GM23338 (cell line): Measurements from ENCODE around the gene CCR7. TPM values are rescaled to one million over a fixed set of nuclear protein-coding genes. Genes with fewer than 3 reads are reported as not detected.

Experiments
- ATAC-seq: fragments of 200-7000 bp; cut with Tn5 transposase; 3 replicates; pipeline ENCODE4 v1.9.1; 2020
- DNase-seq: peaks from one replicate; pipeline ENCODE4 v3.0.0-alpha.2; 2015; ENCODE audit warnings: low spot score
- H2AFZ ChIP-seq: fragments of 200-600 bp; sonication (generic); 2 replicates; pipeline ENCODE4 v1.8.0; 2016; ENCODE audit warnings: antibody characterized with exemption, mild to moderate bottlenecking, moderate library complexity
- H3F3A ChIP-seq: fragments of 200-600 bp; sonication (generic); replicated peaks from 2 replicates; pipeline ENCODE4 v1.8.0; 2017; ENCODE audit warnings: antibody characterized with exemption, mixed run types, low read depth
- H3K27ac ChIP-seq: fragments of 200-600 bp; sonication (generic); 2 replicates; pipeline ENCODE4 v1.6.1; 2016; ENCODE audit warnings: low read depth
- H3K27me3 ChIP-seq: fragments of 200-600 bp; sonication (generic); 2 replicates; pipeline ENCODE4 v1.8.0; 2016; ENCODE audit warnings: mild to moderate bottlenecking, mixed run types, moderate library complexity; ENCODE audit not compliant: insufficient read depth
- H3K36me3 ChIP-seq: fragments of 200-600 bp; sonication (generic); 2 replicates; pipeline ENCODE4 v1.8.0; 2016; ENCODE audit warnings: mild to moderate bottlenecking; ENCODE audit not compliant: insufficient read depth
- H3K4me1 ChIP-seq: fragments of 200-600 bp; sonication (generic); 2 replicates; pipeline ENCODE4 v1.8.0; 2016; ENCODE audit warnings: mild to moderate bottlenecking, moderate library complexity; ENCODE audit not compliant: insufficient read depth
- H3K4me2 ChIP-seq: fragments of 200-600 bp; sonication (generic); 2 replicates; pipeline ENCODE4 v1.7.1; 2017; ENCODE audit warnings: mixed run types
- H3K4me3 ChIP-seq: fragments of 200-600 bp; sonication (generic); 2 replicates; pipeline ENCODE4 v1.6.1; 2016; ENCODE audit warnings: mixed run types
- H3K79me2 ChIP-seq: fragments of 200-600 bp; sonication (generic); replicated peaks from 2 replicates; pipeline ENCODE4 v1.8.0; 2017; ENCODE audit warnings: mild to moderate bottlenecking; ENCODE audit not compliant: insufficient read depth
- H3K9me2 ChIP-seq: fragments of 200-600 bp; sonication (generic); 2 replicates; pipeline ENCODE4 v1.8.0; 2017; ENCODE audit not compliant: insufficient read depth
- H4K20me1 ChIP-seq: fragments of 200-600 bp; sonication (generic); replicated peaks from 2 replicates; pipeline ENCODE4 v1.8.0; 2017; ENCODE audit warnings: mild to moderate bottlenecking; ENCODE audit not compliant: insufficient read depth
- H3K27ac Mint-ChIP-seq: 2 replicates; pipeline ENCODE4 v1.8.0; 2020; ENCODE audit warnings: inconsistent platforms, mild to moderate bottlenecking, moderate library complexity, mixed read lengths
- H3K27me3 Mint-ChIP-seq: 3 replicates; pipeline ENCODE4 v1.8.0; 2022; ENCODE audit warnings: low read depth, mild to moderate bottlenecking, moderate library complexity, mixed read lengths, inconsistent platforms; ENCODE audit not compliant: insufficient read depth, poor library complexity
- H3K36me3 Mint-ChIP-seq: 3 replicates; pipeline ENCODE4 v1.8.0; 2021; ENCODE audit warnings: low read depth, mild to moderate bottlenecking, inconsistent platforms, moderate library complexity, mixed read lengths
- H3K4me1 Mint-ChIP-seq: 3 replicates; pipeline ENCODE4 v1.8.0; 2020; ENCODE audit warnings: mild to moderate bottlenecking, inconsistent platforms, mixed read lengths
- H3K4me3 Mint-ChIP-seq: 3 replicates; pipeline ENCODE4 v1.8.0; 2021; ENCODE audit warnings: moderate library complexity, mild to moderate bottlenecking, inconsistent platforms, mixed read lengths
- H3K9me3 Mint-ChIP-seq: 3 replicates; pipeline ENCODE4 v1.8.0; 2020; ENCODE audit warnings: moderate library complexity, mild to moderate bottlenecking, inconsistent platforms, mixed read lengths
- ETS1 ChIP-seq: IDR thresholded peaks from 2 replicates; pipeline ENCODE4 v1.6.1; 2016; ENCODE audit warnings: antibody characterized with exemption
- EZH2phosphoT487 ChIP-seq: fragments of 200-600 bp; sonication (generic); IDR thresholded peaks from one replicate; pipeline ENCODE4 v1.8.1; 2018; ENCODE audit warnings: antibody characterized with exemption; ENCODE audit not compliant: unreplicated experiment
- NANOG ChIP-seq: IDR thresholded peaks from 2 replicates; pipeline ENCODE4 v1.6.1; 2016; ENCODE audit warnings: antibody characterized with exemption, borderline replicate concordance
- POLR2AphosphoS5 ChIP-seq: IDR thresholded peaks from 2 replicates; pipeline ENCODE4 v1.6.1; 2016; ENCODE audit warnings: antibody characterized with exemption, low read depth
- REST ChIP-seq: IDR thresholded peaks from one replicate; pipeline ENCODE4 v1.6.1; 2018; ENCODE audit warnings: antibody characterized with exemption; ENCODE audit not compliant: unreplicated experiment
- ZNF462 ChIP-seq: fragments of 250-450 bp; sonication (Bioruptor Pico); IDR thresholded peaks from 2 replicates; pipeline ENCODE4 v1.5.0; 2020; ENCODE audit warnings: mild to moderate bottlenecking, moderate library complexity
- polyA plus RNA-seq: library from polyadenylated mRNA; unstranded; fragments of >200 nt; fragmentation: Nextera tagmentation; extraction: Ambion mirVana; gene quantifications from 2 replicates; pipeline ENCODE4 v1.2.1, GENCODE V29; 2016
- total RNA-seq: library from RNA; depleted of rRNA; stranded (reverse); fragments of >200 nt; shearing (Covaris generic); gene quantifications from 2 replicates; pipeline ENCODE4 v1.2.3, GENCODE V29; 2014

CCR7 gene
- total and polyA plus RNA-seq, 2 experiments from 2014 or later: 0.37 to 0.59 TPM

GRCh38 chr17:40614431-40615067, 49.3 kb upstream of the CCR7 start:
- Histone ChIP-seq H4K20me1 (no peaks in the 10 kb centered on the region), H3K4me1 (no peaks in the 10 kb centered on the region), H3K27ac (no peak overlapping the region), H3K27me3 (no peaks in the 10 kb centered on the region), H3K36me3 (no peaks in the 10 kb centered on the region), H2AFZ (no peak overlapping the region; the same call in 1 of the 2 replicates), H3F3A (no peaks in the 10 kb centered on the region), H3K9me2 (no peaks in the 10 kb centered on the region), H3K4me3 (no peak overlapping the region), H3K79me2 (no peaks in the 10 kb centered on the region), H3K4me2 (no peak overlapping the region)
- H3K36me3 Mint-ChIP-seq: no peaks in the 10 kb centered on the region
- H3K4me1 Mint-ChIP-seq: peaks cover 7% of the 10 kb centered on the region
- no peak for DNase-seq
- peaks cover 8% of the 10 kb centered on the region for H3K27me3 Mint-ChIP-seq
- no peaks in the 10 kb centered on the region for H3K9me3 Mint-ChIP-seq
- H3K27ac Mint-ChIP-seq: no peak overlapping the region
- H3K4me3 Mint-ChIP-seq: no peak overlapping the region
- no peak for ATAC-seq
- TF ChIP-seq POLR2AphosphoS5 (no peak), ETS1 (no peak), REST (no peak), NANOG (no peak), EZH2phosphoT487 (no peak), ZNF462 (CRISPR knock-in tag) (no peak)
